Glutamatergic neuron (in vitro differentiated cells): ENCODE data around the gene LCN6. TPM values are rescaled to one million over a fixed set of nuclear protein-coding genes. Genes with fewer than 3 reads are reported as not detected.
A peak's percentile ranks its signal among the peaks of the same experiment; 100 is the strongest.

Experiments used
- DNase-seq: peaks from one replicate; pipeline ENCODE4 v3.0.0; 2022
- H3K27ac Mint-ChIP-seq: one replicate; pipeline ENCODE4 v1.8.0; 2020; ENCODE audit warnings: mild to moderate bottlenecking, mixed read lengths, inconsistent platforms; ENCODE audit not compliant: unreplicated experiment
- H3K27me3 Mint-ChIP-seq: one replicate; pipeline ENCODE4 v1.8.0; 2020; ENCODE audit warnings: mild to moderate bottlenecking, moderate library complexity, mixed read lengths, inconsistent platforms; ENCODE audit not compliant: unreplicated experiment
- H3K36me3 Mint-ChIP-seq: one replicate; pipeline ENCODE4 v1.8.0; 2020; ENCODE audit warnings: mild to moderate bottlenecking, mixed read lengths, inconsistent platforms; ENCODE audit not compliant: unreplicated experiment
- H3K4me1 Mint-ChIP-seq: one replicate; pipeline ENCODE4 v1.8.0; 2020; ENCODE audit warnings: mild to moderate bottlenecking, low read depth, mixed read lengths, inconsistent platforms; ENCODE audit not compliant: unreplicated experiment
- H3K4me3 Mint-ChIP-seq: one replicate; pipeline ENCODE4 v1.8.0; 2020; ENCODE audit warnings: mild to moderate bottlenecking, mixed read lengths, inconsistent platforms; ENCODE audit not compliant: unreplicated experiment
- H3K9me3 Mint-ChIP-seq: one replicate; pipeline ENCODE4 v1.8.0; 2020; ENCODE audit warnings: mild to moderate bottlenecking, moderate library complexity, mixed read lengths, inconsistent platforms; ENCODE audit not compliant: unreplicated experiment
- CTCF ChIP-seq: fragments of 200-600 bp; sonication (generic); IDR thresholded peaks from one replicate; pipeline ENCODE4 v1.5.0; 2021; ENCODE audit not compliant: partially characterized antibody, unreplicated experiment
- total RNA-seq: library from RNA; stranded (reverse); fragmentation: NEBNext Ultra II Directional; extraction: Animal tissue kit (Norgen Biotek cat#: 25700); gene quantifications from one replicate; pipeline ENCODE4 v1.2.1, GENCODE V29; 2021; ENCODE audit not compliant: unreplicated experiment

LCN6 gene
- total RNA-seq, 1 donor from 2014 or later: not detected

DNA sequence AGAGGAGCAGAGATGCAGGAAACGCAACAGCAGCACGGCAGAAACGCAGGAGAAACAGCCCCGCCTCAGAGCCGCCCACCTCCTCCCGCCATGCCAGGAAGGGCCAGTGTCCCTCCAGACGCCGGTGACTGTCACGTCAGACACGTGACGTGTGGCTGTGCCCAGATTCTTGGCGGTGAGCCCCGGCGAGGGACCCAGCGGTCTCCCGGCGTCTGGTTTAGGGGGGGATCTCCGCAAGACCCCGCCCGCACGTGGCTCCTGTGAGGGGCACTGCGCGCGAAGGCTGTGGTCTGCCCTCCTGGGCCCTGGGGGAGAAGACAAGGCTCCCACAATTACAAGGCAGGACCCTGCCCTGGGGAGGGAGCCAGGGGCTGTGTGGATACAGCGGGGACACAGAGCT, 12.1 kb upstream of the LCN6 start:
- Mint-ChIP-seq H3K4me3 (no peak overlapping the region), H3K27ac (no peak overlapping the region), H3K4me1 (peaks cover 10% of the 10 kb centered on the region), H3K9me3 (peaks cover 13% of the 10 kb centered on the region), H3K27me3 (peaks cover 6% of the 10 kb centered on the region), H3K36me3 (no peaks in the 10 kb centered on the region)
- no peak for DNase-seq
- TF ChIP-seq CTCF: no peak

GRCh38 chr9:136759436-136760325, 11.4 kb upstream of the LCN6 start:
- DNase-seq: no peak
- H3K27me3 Mint-ChIP-seq: peaks cover 7% of the 10 kb centered on the region
- H3K4me1 Mint-ChIP-seq: peaks cover 10% of the 10 kb centered on the region
- no peak for TF ChIP-seq CTCF
- peaks cover 14% of the 10 kb centered on the region for H3K9me3 Mint-ChIP-seq
- H3K27ac Mint-ChIP-seq: no peak overlapping the region
- no peaks in the 10 kb centered on the region for H3K36me3 Mint-ChIP-seq
- H3K4me3 Mint-ChIP-seq: no peak overlapping the region

GRCh38 chr9:136759001-136759400, 10.7 kb upstream of the LCN6 start:
- H3K9me3 Mint-ChIP-seq: peaks cover 14% of the 10 kb centered on the region
- H3K4me1 Mint-ChIP-seq: peaks cover 10% of the 10 kb centered on the region
- TF ChIP-seq CTCF: no peak
- H3K27me3 Mint-ChIP-seq: peaks cover 7% of the 10 kb centered on the region
- no peak overlapping the region for H3K27ac Mint-ChIP-seq
- no peaks in the 10 kb centered on the region for H3K36me3 Mint-ChIP-seq
- no peak overlapping the region for H3K4me3 Mint-ChIP-seq
- DNase-seq: no peak

DNA sequence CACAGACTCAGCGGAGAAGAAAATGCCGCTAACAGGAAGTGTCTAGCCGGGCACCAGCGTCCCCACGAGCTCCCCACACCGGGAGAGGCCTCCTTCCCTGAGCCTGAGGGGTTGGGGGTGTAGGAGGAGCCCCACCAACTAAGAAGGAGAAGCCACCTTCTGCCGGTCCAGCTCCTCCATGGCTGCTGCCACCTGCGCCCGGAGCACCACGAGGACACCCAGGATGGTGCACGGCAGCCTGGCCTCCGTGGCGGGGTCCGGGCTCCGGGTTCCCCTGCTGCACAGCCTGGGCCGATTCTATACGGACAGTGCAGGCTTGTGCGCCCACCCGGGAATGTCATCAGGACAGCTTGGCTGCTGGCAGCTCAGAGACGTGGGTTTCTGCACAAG, 9.4 kb upstream of the LCN6 start:
- peaks cover 10% of the 10 kb centered on the region for H3K4me1 Mint-ChIP-seq
- DNase-seq: peak; percentile 14
- no peak for TF ChIP-seq CTCF
- peaks cover 1% of the 10 kb centered on the region for H3K36me3 Mint-ChIP-seq
- peaks cover 7% of the 10 kb centered on the region for H3K27me3 Mint-ChIP-seq
- H3K4me3 Mint-ChIP-seq: no peak overlapping the region
- no peak overlapping the region for H3K27ac Mint-ChIP-seq
- peaks cover 14% of the 10 kb centered on the region for H3K9me3 Mint-ChIP-seq

GRCh38 chr9:136757328-136757727, 9.0 kb upstream of the LCN6 start:
- Mint-ChIP-seq H3K36me3 (peaks cover 5% of the 10 kb centered on the region), H3K9me3 (peaks cover 15% of the 10 kb centered on the region), H3K4me1 (peaks cover 10% of the 10 kb centered on the region), H3K27ac (no peak overlapping the region), H3K27me3 (peaks cover 7% of the 10 kb centered on the region), H3K4me3 (no peak overlapping the region)
- TF ChIP-seq CTCF: no peak
- DNase-seq: no peak
